ENCODE measurements around the gene ERAS.
"Not testable (repeated sequence)": the region's sequence is repeated elsewhere in the genome, so short reads cannot be mapped to it uniquely, and the experiment has no call there.

ERAS gene

GRCh38 chrX:48833542-48834138, 7.3 kb downstream of the ERAS start:
- no peak for DNase-seq (ENCODE audit: low spot score)

- DNase-seq (ENCODE audit: low spot score), result no peak
These were observed 8.0 kb downstream of the ERAS start for GRCh38 chrX:48834383-48834709.

- DNase-seq (ENCODE audit: low spot score), result no peak
These were observed 9.4 kb downstream of the ERAS start, which contains the start of gene PCSK1N for GRCh38 chrX:48835524-48836329. PCSK1N (minus strand) TSS chrX:48835610; CDS start chrX:48835532, 78 bp downstream.

- no peak for DNase-seq (ENCODE audit: low spot score)
These were observed 13.4 kb downstream of the ERAS start for GRCh38 chrX:48839686-48840085.

- no peak for DNase-seq (ENCODE audit: low spot score)
These were observed 22.5 kb downstream of the ERAS start for GRCh38 chrX:48848847-48849246.

- no peak for DNase-seq (ENCODE audit: low spot score)
These were observed 26.5 kb downstream of the ERAS start for GRCh38 chrX:48852857-48853256.

GRCh38 chrX:48853494-48853893, 27.2 kb downstream of the ERAS start:
- not testable (repeated sequence) for DNase-seq (ENCODE audit: low spot score)

GRCh38 chrX:48854121-48854804, 27.9 kb downstream of the ERAS start:
- DNase-seq (ENCODE audit: low spot score), result not testable (repeated sequence)

- DNase-seq (ENCODE audit: low spot score), result no peak
These were observed 28.6 kb downstream of the ERAS start for GRCh38 chrX:48854898-48855297.

GRCh38 chrX:48864210-48864609, 37.9 kb downstream of the ERAS start:
- no peak for DNase-seq (ENCODE audit: low spot score)

GRCh38 chrX:48872017-48872416, 45.7 kb downstream of the ERAS start:
- not testable (repeated sequence) for DNase-seq (ENCODE audit: low spot score)

GRCh38 chrX:48876944-48877343, 50.6 kb downstream of the ERAS start:
- not testable (repeated sequence) for DNase-seq (ENCODE audit: low spot score)
